Mesenchymal stem cell (in vitro differentiated cells and primary cell): ENCODE results near the gene SERPINE1.

Experiments
- DNase-seq: peaks from one replicate; pipeline ENCODE4 v3.0.0-alpha.2; 2013
- H2AFZ ChIP-seq: one replicate; pipeline ENCODE4 v1.6.1; 2013; ENCODE audit warnings: low read depth, mild to moderate bottlenecking, control low read depth, inconsistent platforms, low read length, moderate library complexity
- H2AK5ac ChIP-seq: 2 replicates; pipeline ENCODE4 v1.6.1; 2013; ENCODE audit warnings: low read length, moderate library complexity, mild to moderate bottlenecking, inconsistent platforms; ENCODE audit not compliant: severe bottlenecking
- H2BK120ac ChIP-seq: one replicate; pipeline ENCODE4 v1.6.1; 2013; ENCODE audit warnings: low read depth, mild to moderate bottlenecking, inconsistent platforms, low read length, moderate library complexity
- H2BK12ac ChIP-seq, 2 experiments: one replicate each; pipeline ENCODE4 v1.6.1; 2013; ENCODE audit warnings: inconsistent platforms in 2 of 2, low read length in 2 of 2, mild to moderate bottlenecking in 2 of 2, moderate library complexity in 2 of 2, control low read depth in 1 of 2
- H2BK15ac ChIP-seq: one replicate; pipeline ENCODE4 v1.6.1; 2013; ENCODE audit warnings: mild to moderate bottlenecking, low read depth, inconsistent platforms; ENCODE audit not compliant: poor library complexity, severe bottlenecking
- H2BK5ac ChIP-seq: 2 replicates; pipeline ENCODE4 v1.6.1; 2013; ENCODE audit warnings: low read depth, mild to moderate bottlenecking, low read length, control low read depth, inconsistent platforms; ENCODE audit not compliant: poor library complexity, severe bottlenecking
- H3K14ac ChIP-seq, 2 experiments: one replicate each; pipeline ENCODE4 v1.6.1; 2013; ENCODE audit warnings: inconsistent platforms in 2 of 2, low read length in 2 of 2, control low read depth in 1 of 2, mild to moderate bottlenecking in 1 of 2, moderate library complexity in 1 of 2
- H3K18ac ChIP-seq, 2 experiments: one replicate each; pipeline ENCODE4 v1.6.1; 2013; ENCODE audit warnings: inconsistent platforms in 2 of 2, low read length in 2 of 2, control low read depth in 1 of 2, low read depth in 1 of 2, mild to moderate bottlenecking in 1 of 2
- H3K23ac ChIP-seq, 2 experiments: one replicate each; pipeline ENCODE4 v1.6.1; 2013; ENCODE audit warnings: inconsistent platforms in 2 of 2, low read length in 2 of 2, mild to moderate bottlenecking in 2 of 2, moderate library complexity in 2 of 2, control low read depth in 1 of 2
- H3K27ac ChIP-seq: 2 replicates; pipeline ENCODE4 v1.5.1; 2013; ENCODE audit warnings: mild to moderate bottlenecking, moderate library complexity, low read length, control low read depth, inconsistent platforms; ENCODE audit not compliant: poor library complexity, severe bottlenecking
- H3K27me3 ChIP-seq, 2 experiments: 2 replicates each; pipeline versions ENCODE4 v1.6.1 to v1.7.0; 2013; ENCODE audit warnings: low read length in 2 of 2, mild to moderate bottlenecking in 2 of 2, moderate library complexity in 2 of 2, control low read depth in 1 of 2, inconsistent platforms in 1 of 2; ENCODE audit not compliant: control insufficient read depth in 1 of 2, insufficient read depth in 1 of 2
- H3K36me3 ChIP-seq, 2 experiments: 2 replicates each; pipeline versions ENCODE4 v1.6.1 to v1.7.0; 2013; ENCODE audit warnings: low read length in 2 of 2, control low read depth in 1 of 2, inconsistent platforms in 1 of 2, low read depth in 1 of 2, mild to moderate bottlenecking in 1 of 2; ENCODE audit not compliant: insufficient read depth in 2 of 2, control insufficient read depth in 1 of 2
- H3K4ac ChIP-seq, 2 experiments: one replicate each; pipeline ENCODE4 v1.6.1; 2013; ENCODE audit warnings: inconsistent platforms in 2 of 2, low read length in 2 of 2, mild to moderate bottlenecking in 2 of 2, moderate library complexity in 2 of 2, control low read depth in 1 of 2, low read depth in 1 of 2
- H3K4me1 ChIP-seq: 2 replicates; pipeline ENCODE4 v1.6.1; 2013; ENCODE audit warnings: low read depth, low read length, control low read depth; ENCODE audit not compliant: control insufficient read depth, insufficient read depth
- H3K4me2 ChIP-seq: 2 replicates; pipeline ENCODE4 v1.6.1; 2013; ENCODE audit warnings: low read length, mild to moderate bottlenecking, inconsistent platforms; ENCODE audit not compliant: poor library complexity, severe bottlenecking
- H3K4me3 ChIP-seq, 2 experiments: 2 replicates each; pipeline versions ENCODE4 v1.5.1 to v1.7.0; 2013; ENCODE audit warnings: low read length in 2 of 2, mild to moderate bottlenecking in 2 of 2, control low read depth in 1 of 2, low read depth in 1 of 2; ENCODE audit not compliant: insufficient read depth in 1 of 2
- H3K79me1 ChIP-seq: replicated peaks from 2 replicates; pipeline ENCODE4 v1.6.1; 2013; ENCODE audit warnings: mild to moderate bottlenecking, control low read depth, low read length, inconsistent platforms; ENCODE audit not compliant: poor library complexity, severe bottlenecking
- H3K9ac ChIP-seq: 2 replicates; pipeline ENCODE4 v1.7.0; 2013; ENCODE audit warnings: mild to moderate bottlenecking, low read length, moderate library complexity
- H3K9me3 ChIP-seq: 2 replicates; pipeline ENCODE4 v1.7.0; 2013; ENCODE audit warnings: mild to moderate bottlenecking, low read length; ENCODE audit not compliant: control insufficient read depth
- H4K8ac ChIP-seq: one replicate; pipeline ENCODE4 v1.6.1; 2013; ENCODE audit warnings: inconsistent platforms, mild to moderate bottlenecking, low read length, moderate library complexity
- H4K91ac ChIP-seq: one replicate; pipeline ENCODE4 v1.6.1; 2013; ENCODE audit warnings: mild to moderate bottlenecking, low read length, inconsistent platforms
- WGBS: methylation state at CpG from one replicate; pipeline ENCODE4 v1.1.7; 2013; ENCODE audit warnings: mixed read lengths; 5-methylcytosine and 5-hydroxymethylcytosine counted together

Gene SERPINE1

DNA sequence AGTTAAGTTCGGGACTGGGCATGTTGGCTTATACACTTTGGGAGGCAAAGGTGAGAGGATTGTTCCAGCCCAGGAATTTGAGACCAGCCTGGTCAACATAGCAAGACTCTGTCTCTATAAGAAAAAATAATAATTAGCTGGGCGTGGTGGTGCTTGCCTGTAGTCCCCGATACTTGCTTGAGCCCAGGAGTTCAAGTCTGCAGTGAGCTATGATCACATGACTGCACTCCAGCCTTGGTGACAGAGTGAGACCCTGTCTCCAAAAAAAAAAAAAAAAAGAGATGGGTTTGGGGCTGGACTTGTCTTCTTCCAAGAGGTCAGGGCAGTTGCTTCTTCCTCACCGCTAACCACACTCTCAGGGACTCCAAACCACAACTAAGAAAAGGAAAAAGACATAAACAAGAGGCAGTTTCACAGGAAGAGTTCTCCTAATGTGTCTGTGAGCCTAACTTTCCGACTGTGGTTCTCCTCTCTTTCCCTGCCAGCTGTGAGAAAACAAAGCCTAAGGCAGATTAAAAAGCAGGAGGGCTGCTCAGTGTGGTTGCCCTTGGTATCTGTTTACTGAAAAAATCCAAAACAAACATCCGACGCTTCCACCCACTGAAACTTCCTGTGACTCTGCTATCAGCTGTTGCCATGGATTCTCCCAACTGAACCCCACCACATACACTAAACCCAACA, 2.4 kb upstream of the SERPINE1 start:
- Histone ChIP-seq H3K79me1 (no peaks in the 10 kb centered on the region), H4K91ac (peak overlapping the region; percentile 47), H3K23ac (no peak overlapping the region), H3K36me3 (peaks cover 6 to 7% of the 10 kb centered on the region in 2 experiments), H3K4me3 (no peak overlapping the region), H4K8ac (peak overlapping the region; percentile 47), H3K4me1 (peaks cover 42% of the 10 kb centered on the region), H2AFZ (no peak overlapping the region), H3K27ac (peak overlapping the region; percentile 80), H3K14ac (peak overlapping the region in 1 of 2 experiments; percentile 87), H3K4ac (peak overlapping the region; percentile 16 to 82), H2BK120ac (peak overlapping the region; percentile 65), H3K18ac (peak overlapping the region; percentile 17 to 100), H3K9me3 (no peaks in the 10 kb centered on the region), H2BK5ac (peak overlapping the region; percentile 53), H2BK12ac (peak overlapping the region; percentile 30 to 99), H3K4me2 (no peak overlapping the region), H3K27me3 (no peaks in the 10 kb centered on the region), H3K9ac (peak overlapping the region; percentile 89), H2BK15ac (peak overlapping the region; percentile 1), H2AK5ac (no peak overlapping the region)
- WGBS: 15% methylated on average over 5 of the region's 7 CpGs
- peak; percentile 100 for DNase-seq

GRCh38 chr7:101125989-101126650, 784 bp upstream of the SERPINE1 start:
- H2AK5ac ChIP-seq: peak overlapping the region; percentile 97
- peak overlapping the region; percentile 77 for H4K91ac ChIP-seq
- peak overlapping the region; percentile 69 for H2BK120ac ChIP-seq
- H2BK15ac ChIP-seq: peak overlapping the region; percentile 93
- H3K4ac ChIP-seq: peak overlapping the region; percentile 61 to 100
- no peaks in the 10 kb centered on the region for H3K9me3 ChIP-seq
- no peak overlapping the region for H2AFZ ChIP-seq
- H2BK5ac ChIP-seq: peak overlapping the region; percentile 66
- DNase-seq: no peak
- peak overlapping the region; percentile 88 for H3K27ac ChIP-seq
- H3K27me3 ChIP-seq: no peaks in the 10 kb centered on the region
- H3K14ac ChIP-seq: peak overlapping the region in 1 of 2 experiments; percentile 51
- peak overlapping the region; percentile 54 for H4K8ac ChIP-seq
- peaks cover 16 to 17% of the 10 kb centered on the region in 2 experiments for H3K36me3 ChIP-seq
- 76% methylated on average over 15 of the region's 15 CpGs for WGBS
- H2BK12ac ChIP-seq: peak overlapping the region; percentile 100
- no peak overlapping the region for H3K4me2 ChIP-seq
- H3K79me1 ChIP-seq: peaks cover 3% of the 10 kb centered on the region
- H3K9ac ChIP-seq: peak overlapping the region; percentile 92
- peak overlapping the region; percentile 55 to 100 for H3K18ac ChIP-seq
- H3K4me1 ChIP-seq: peaks cover 41% of the 10 kb centered on the region
- peak overlapping the region in 1 of 2 experiments; percentile 86 for H3K4me3 ChIP-seq
- H3K23ac ChIP-seq: peak overlapping the region in 1 of 2 experiments; percentile 9

GRCh38 chr7:101127460-101128039, 646 bp downstream of the SERPINE1 start:
- peak overlapping the region; percentile 83 to 89 for H3K18ac ChIP-seq
- peak overlapping the region in 1 of 2 experiments; percentile 88 for H2BK12ac ChIP-seq
- H2BK5ac ChIP-seq: peak overlapping the region; percentile 1
- no peak overlapping the region for H2AFZ ChIP-seq
- H4K91ac ChIP-seq: no peak overlapping the region
- H3K27ac ChIP-seq: peak overlapping the region; percentile 88
- peak overlapping the region; percentile 92 for H3K9ac ChIP-seq
- no peak overlapping the region for H3K14ac ChIP-seq
- no peak for DNase-seq
- peak overlapping the region in 1 of 2 experiments; percentile 9 for H3K23ac ChIP-seq
- H3K9me3 ChIP-seq: no peaks in the 10 kb centered on the region
- peaks cover 26 to 30% of the 10 kb centered on the region in 2 experiments for H3K36me3 ChIP-seq
- H3K4me2 ChIP-seq: peak overlapping the region; percentile 75
- 41% methylated on average over 3 of the region's 3 CpGs for WGBS
- H2BK15ac ChIP-seq: no peak overlapping the region
- peak overlapping the region; percentile 59 to 86 for H3K4me3 ChIP-seq
- H4K8ac ChIP-seq: peak overlapping the region; percentile 2
- no peak overlapping the region for H2BK120ac ChIP-seq
- H3K27me3 ChIP-seq: no peaks in the 10 kb centered on the region
- peaks cover 40% of the 10 kb centered on the region for H3K4me1 ChIP-seq
- H3K4ac ChIP-seq: peak overlapping the region in 1 of 2 experiments; percentile 60
- H3K79me1 ChIP-seq: peaks cover 3% of the 10 kb centered on the region
- H2AK5ac ChIP-seq: no peak overlapping the region
